GM21515 (cell line): ENCODE results near the gene GALNT10.

Experiments used
- ATAC-seq: cut with Tn5 transposase; IDR thresholded peaks from one replicate; pipeline ENCODE4 v1.9.1; 2021; ENCODE audit not compliant: unreplicated experiment

Gene GALNT10

GRCh38 chr5:154288145-154288544, 97.6 kb downstream of the GALNT10 start:
- ATAC-seq, result no peak

GRCh38 chr5:154291917-154292316, 101.4 kb downstream of the GALNT10 start:
- no peak for ATAC-seq

GRCh38 chr5:154293219-154293618, 102.7 kb downstream of the GALNT10 start:
- ATAC-seq, result no peak

- ATAC-seq, result no peak
Measured at GRCh38 chr5:154295551-154295950, 105.0 kb downstream of the GALNT10 start.

GRCh38 chr5:154296525-154297159, 106.1 kb downstream of the GALNT10 start:
- ATAC-seq, result no peak

- no peak for ATAC-seq
Measured at GRCh38 chr5:154298065-154298464, 107.5 kb downstream of the GALNT10 start.

- ATAC-seq, result no peak
Measured at GRCh38 chr5:154300207-154300883, 109.8 kb downstream of the GALNT10 start.

- ATAC-seq, result no peak
Measured at GRCh38 chr5:154301726-154302125, 111.2 kb downstream of the GALNT10 start.

- no peak for ATAC-seq
Measured at GRCh38 chr5:154302161-154302560, 111.6 kb downstream of the GALNT10 start.

- ATAC-seq, result no peak
Measured at GRCh38 chr5:154303133-154303532, 112.6 kb downstream of the GALNT10 start.

- no peak for ATAC-seq
Measured at GRCh38 chr5:154308443-154309370, 118.2 kb downstream of the GALNT10 start.

- ATAC-seq, result no peak
Measured at GRCh38 chr5:154309371-154309745, 118.8 kb downstream of the GALNT10 start.

- ATAC-seq, result no peak
Measured at GRCh38 chr5:154309805-154310204, 119.3 kb downstream of the GALNT10 start.

- ATAC-seq, result no peak
Measured at GRCh38 chr5:154311362-154311761, 120.8 kb downstream of the GALNT10 start.

- ATAC-seq, result no peak
Measured at GRCh38 chr5:154312000-154312399, 121.5 kb downstream of the GALNT10 start.

- ATAC-seq, result no peak
Measured at GRCh38 chr5:154312576-154312975, 122.0 kb downstream of the GALNT10 start.

- ATAC-seq, result no peak
Measured at GRCh38 chr5:154313360-154314017, 123.0 kb downstream of the GALNT10 start.

- ATAC-seq, result no peak
Measured at GRCh38 chr5:154315196-154315595, 124.7 kb downstream of the GALNT10 start.

GRCh38 chr5:154315756-154316155, 125.2 kb downstream of the GALNT10 start:
- no peak for ATAC-seq

GRCh38 chr5:154316223-154316935, 125.8 kb downstream of the GALNT10 start:
- no peak for ATAC-seq

- no peak for ATAC-seq
Measured at GRCh38 chr5:154317916-154318315, 127.4 kb downstream of the GALNT10 start.
